Transverse colon (tissue), 4 donors: Measurements from ENCODE around the gene NFASC. TPM values are rescaled to one million over a fixed set of nuclear protein-coding genes. Genes with fewer than 3 reads are reported as not detected.

Experiments used
- DNase-seq: peaks from one replicate; pipeline ENCODE4 v3.0.0-alpha.2; 2019
- H3K27ac ChIP-seq, 4 donors: fragments of 200-600 bp; sonication (generic); 2 replicates each; pipeline ENCODE4 v1.5.1; 2016 to 2018; ENCODE audit warnings: inconsistent platforms in 4 of 4
- H3K27me3 ChIP-seq: fragments of 200-600 bp; sonication (generic); 2 replicates; pipeline ENCODE4 v1.5.1; 2017; ENCODE audit warnings: inconsistent platforms
- H3K36me3 ChIP-seq, 4 donors: fragments of 200-600 bp; sonication (generic); 2 replicates each; pipeline ENCODE4 v1.5.1; 2017 to 2019; ENCODE audit warnings: inconsistent platforms in 4 of 4
- H3K4me1 ChIP-seq, 4 donors: fragments of 200-600 bp; sonication (generic); 2 replicates each; pipeline ENCODE4 v1.5.1; 2017 to 2020; ENCODE audit warnings: inconsistent platforms in 4 of 4
- H3K4me3 ChIP-seq, 4 donors: fragments of 200-600 bp; sonication (generic); 1 replicate in 1 of 4; 2 replicates in 3 of 4; pipeline versions ENCODE4 v1.5.1 to v1.6.1; 2017 to 2019; ENCODE audit warnings: inconsistent platforms in 4 of 4
- H3K9me3 ChIP-seq, 2 donors: fragments of 200-600 bp; sonication (generic); 2 replicates each; pipeline ENCODE4 v1.5.1; 2017 to 2019; ENCODE audit warnings: inconsistent platforms in 2 of 2
- EP300 ChIP-seq: sonication (generic); formaldehyde crosslinking; IDR thresholded peaks from one replicate; pipeline ENCODE4 v1.6.1; 2017; ENCODE audit warnings: antibody characterized with exemption, low read depth
- POLR2A ChIP-seq: fragments of 450-650 bp; IDR thresholded peaks from one replicate; pipeline ENCODE4 v1.6.1; 2016; ENCODE audit warnings: antibody characterized with exemption, mild to moderate bottlenecking, moderate library complexity
- POLR2AphosphoS5 ChIP-seq, 3 donors: sonication (generic); formaldehyde crosslinking; IDR thresholded peaks; one replicate each; pipeline ENCODE4 v1.6.1; 2016; ENCODE audit warnings: antibody characterized with exemption in 3 of 3
- WGBS, 2 donors: methylation state at CpG; one replicate each; pipeline ENCODE4 v1.1.5; 2018; ENCODE audit warnings: low coverage in 1 of 2; 5-methylcytosine and 5-hydroxymethylcytosine counted together
- in situ Hi-C, 4 donors: fragments of 200-750 bp; cut with MboI; loops; one replicate each; pipeline versions ENCODE4 v1.15.0 to v1.15.1; 2017; ENCODE audit warnings: low sequenced_read_pairs in 3 of 4, low pct_ligation_motif_present in 1 of 4, low pct_unique_long_range_greater_than_20kb in 1 of 4
- intact Hi-C: fragments of 100-400 bp; cut with DNase I; formaldehyde crosslinking; loops from one replicate; pipeline ENCODE4 v1.15.1; 2023; ENCODE audit warnings: low total_unique reads
- total RNA-seq, 4 donors: library from RNA; depleted of rRNA; stranded (reverse); fragments of >200 nt; gene quantifications; one replicate each; pipeline ENCODE4 v1.1.0, GENCODE V29; 2016
- TF ChIP-seq, protein P1 (sequence below), 5 experiments: fragments of 200-600 bp in 3 of 5; fragments of 450-650 bp in 2 of 5; sonication (generic) in 3 of 5; IDR thresholded peaks; 1 replicate in 2 of 5; 2 replicates in 3 of 5; pipeline ENCODE4 v1.5.1; 2016 to 2017; ENCODE audit warnings: antibody characterized with exemption in 5 of 5, inconsistent platforms in 3 of 5, mild to moderate bottlenecking in 2 of 5, moderate library complexity in 1 of 5

The NFASC gene
- total RNA-seq, 4 donors from 2014 or later: 11.3 to 48.8 (median 13.4) TPM

DNA sequence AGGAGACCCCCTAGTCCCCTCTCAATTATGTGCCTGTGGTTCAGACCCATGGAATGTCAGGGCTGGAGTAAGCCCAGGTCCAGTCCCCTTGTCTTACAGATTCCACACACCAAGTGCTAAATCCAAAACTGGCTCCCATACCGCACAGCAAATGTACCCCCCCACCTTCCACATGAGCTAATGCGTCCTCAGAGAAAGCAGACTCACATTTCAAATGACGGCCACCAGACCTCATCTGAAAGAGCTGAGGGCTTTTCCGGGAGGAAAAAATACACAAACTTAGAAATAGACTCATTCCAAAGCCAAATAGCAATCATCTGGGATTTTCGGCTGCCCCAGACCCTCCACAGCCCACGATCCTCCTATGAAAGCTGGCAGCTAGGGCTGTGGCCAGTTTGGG lies 159.6 kb downstream of the NFASC start:
- Histone ChIP-seq H3K27me3 (peaks cover 16% of the 10 kb centered on the region), H3K4me1 (no peaks in the 10 kb centered on the region), H3K4me3 (no peak overlapping the region), H3K9me3 (no peaks in the 10 kb centered on the region), H3K27ac (no peak overlapping the region), H3K36me3 (no peaks in the 10 kb centered on the region)
- in situ Hi-C loops (no loop called here), intact Hi-C loops (no loop called here)
- TF ChIP-seq POLR2AphosphoS5 (IDR thresholded peaks at IDR 0.05) (no peak), EP300 (no peak), POLR2A (no peak)
- TF ChIP-seq, protein P1, sequence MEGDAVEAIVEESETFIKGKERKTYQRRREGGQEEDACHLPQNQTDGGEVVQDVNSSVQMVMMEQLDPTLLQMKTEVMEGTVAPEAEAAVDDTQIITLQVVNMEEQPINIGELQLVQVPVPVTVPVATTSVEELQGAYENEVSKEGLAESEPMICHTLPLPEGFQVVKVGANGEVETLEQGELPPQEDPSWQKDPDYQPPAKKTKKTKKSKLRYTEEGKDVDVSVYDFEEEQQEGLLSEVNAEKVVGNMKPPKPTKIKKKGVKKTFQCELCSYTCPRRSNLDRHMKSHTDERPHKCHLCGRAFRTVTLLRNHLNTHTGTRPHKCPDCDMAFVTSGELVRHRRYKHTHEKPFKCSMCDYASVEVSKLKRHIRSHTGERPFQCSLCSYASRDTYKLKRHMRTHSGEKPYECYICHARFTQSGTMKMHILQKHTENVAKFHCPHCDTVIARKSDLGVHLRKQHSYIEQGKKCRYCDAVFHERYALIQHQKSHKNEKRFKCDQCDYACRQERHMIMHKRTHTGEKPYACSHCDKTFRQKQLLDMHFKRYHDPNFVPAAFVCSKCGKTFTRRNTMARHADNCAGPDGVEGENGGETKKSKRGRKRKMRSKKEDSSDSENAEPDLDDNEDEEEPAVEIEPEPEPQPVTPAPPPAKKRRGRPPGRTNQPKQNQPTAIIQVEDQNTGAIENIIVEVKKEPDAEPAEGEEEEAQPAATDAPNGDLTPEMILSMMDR (IDR thresholded peaks at IDR 0.05): no peak
- WGBS, 2 donors: 61 to 91% methylated on average over 4 to 6 of the region's 6 CpGs
- no peak for DNase-seq

DNA sequence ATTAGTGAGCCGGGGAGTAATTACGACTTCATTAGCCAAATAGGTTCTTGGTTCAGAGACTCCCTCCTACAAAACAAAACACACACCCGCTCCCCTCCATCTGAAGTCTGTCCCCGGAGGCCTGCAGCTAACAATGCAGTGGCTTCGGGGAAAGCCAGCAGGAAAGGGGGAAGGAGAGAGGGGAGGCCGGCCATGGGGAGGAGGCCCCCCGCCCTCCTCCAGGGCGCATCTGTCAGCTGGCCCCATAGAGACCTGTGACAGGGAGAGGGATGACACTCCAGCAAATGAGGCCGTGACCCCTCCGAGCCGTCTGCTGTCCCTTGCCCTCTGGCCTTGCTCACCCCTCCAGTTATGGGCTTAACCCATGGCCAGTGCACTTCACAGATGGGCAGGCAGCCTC lies 160.2 kb downstream of the NFASC start:
- H3K27me3 ChIP-seq: peaks cover 16% of the 10 kb centered on the region
- 69% methylated on average over 11 of the region's 11 CpGs; no CpG with 5 or more reads in 1 of the 2 donors for WGBS, 2 donors
- intact Hi-C loops: no loop called here
- H3K9me3 ChIP-seq: no peaks in the 10 kb centered on the region
- H3K27ac ChIP-seq: no peak overlapping the region
- DNase-seq: no peak
- no peak overlapping the region for H3K4me3 ChIP-seq
- TF ChIP-seq POLR2A (no peak), EP300 (no peak), POLR2AphosphoS5 (IDR thresholded peaks at IDR 0.05) (no peak)
- TF ChIP-seq, protein P1 (IDR thresholded peaks at IDR 0.05): no peak
- H3K36me3 ChIP-seq: no peaks in the 10 kb centered on the region
- in situ Hi-C loops: no loop called here
- no peaks in the 10 kb centered on the region for H3K4me1 ChIP-seq

DNA sequence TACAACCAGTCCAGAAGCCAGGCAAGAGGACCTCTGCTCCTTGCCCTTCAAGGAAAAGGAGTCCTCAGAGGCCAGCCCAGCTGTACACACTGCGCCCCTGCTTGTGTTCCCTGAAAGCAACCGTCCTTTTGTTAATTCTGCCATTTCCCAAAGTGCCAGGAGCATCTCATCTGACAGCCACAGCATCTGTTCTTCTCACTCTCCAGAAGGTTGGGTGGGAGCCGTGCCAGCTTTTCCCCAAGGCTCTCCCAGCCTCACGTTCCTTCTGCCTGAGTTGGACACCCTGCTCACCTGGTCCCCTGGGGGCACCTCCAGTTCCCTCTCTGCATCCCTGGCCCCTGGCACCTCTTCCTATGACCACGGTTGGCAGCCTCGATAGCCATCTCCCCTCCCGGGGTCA lies 161.8 kb downstream of the NFASC start:
- H3K36me3 ChIP-seq: no peaks in the 10 kb centered on the region
- intact Hi-C loops: no loop called here
- no peak for TF ChIP-seq EP300
- no peak for TF ChIP-seq POLR2AphosphoS5 (IDR thresholded peaks at IDR 0.05)
- TF ChIP-seq, protein P1 (IDR thresholded peaks at IDR 0.05): no peak
- TF ChIP-seq POLR2A: no peak
- no peaks in the 10 kb centered on the region for H3K4me1 ChIP-seq
- in situ Hi-C loops: no loop called here
- H3K27ac ChIP-seq: no peak overlapping the region
- H3K9me3 ChIP-seq: no peaks in the 10 kb centered on the region
- H3K4me3 ChIP-seq: no peak overlapping the region
- H3K27me3 ChIP-seq: peaks cover 16% of the 10 kb centered on the region
- DNase-seq: no peak
- 77% methylated on average over 6 of the region's 7 CpGs; no CpG with 5 or more reads in 1 of the 2 donors for WGBS, 2 donors

DNA sequence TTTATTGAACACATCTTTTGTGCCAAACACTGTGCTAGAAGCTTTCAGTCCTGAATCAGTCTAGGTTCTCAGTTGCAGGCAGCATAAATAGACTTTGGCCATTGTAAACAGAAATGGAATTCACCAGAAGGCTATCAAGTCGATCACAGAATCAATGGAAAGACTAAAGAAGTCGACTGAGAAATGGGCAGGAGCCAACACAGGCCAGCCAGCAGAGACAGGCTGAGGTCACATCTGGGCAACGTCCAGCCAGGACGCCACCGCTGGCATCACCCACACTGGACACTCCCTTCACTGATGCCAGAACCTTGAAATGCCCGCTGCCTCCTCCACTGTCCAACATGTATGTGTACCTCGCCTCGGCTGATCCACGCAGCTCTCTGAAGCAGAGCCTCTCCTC lies 166.9 kb downstream of the NFASC start:
- no peak for DNase-seq
- H3K27ac ChIP-seq: no peak overlapping the region
- no peaks in the 10 kb centered on the region for H3K36me3 ChIP-seq
- 76% methylated on average over 9 of the region's 9 CpGs; no CpG with 5 or more reads in 1 of the 2 donors for WGBS, 2 donors
- in situ Hi-C loops (no loop called here), intact Hi-C loops (no loop called here)
- TF ChIP-seq EP300: no peak
- TF ChIP-seq, protein P1 (IDR thresholded peaks at IDR 0.05): no peak
- TF ChIP-seq POLR2A: no peak
- TF ChIP-seq POLR2AphosphoS5 (IDR thresholded peaks at IDR 0.05): no peak
- peaks cover 0 to under 1% (median 0%) of the 10 kb centered on the region in 4 donors for H3K4me1 ChIP-seq
- H3K27me3 ChIP-seq: peaks cover 18% of the 10 kb centered on the region
- no peaks in the 10 kb centered on the region for H3K9me3 ChIP-seq
- H3K4me3 ChIP-seq: no peak overlapping the region
